ENCODE data around the gene GDI1.
A peak's percentile ranks its signal among the peaks of the same experiment; 100 is the strongest.

The GDI1 gene

GRCh38 chrX:154396973-154397887 is 39.7 kb upstream of the GDI1 start:
- Histone ChIP-seq H3K4me3 (ENCODE audit: low read length, poor library complexity, severe bottlenecking) (peak overlapping the region; percentile 93), H4K20me1 (ENCODE audit: insufficient read depth, low read length, poor library complexity, severe bottlenecking) (peaks cover 25% of the 10 kb centered on the region), H3K9me3 (ENCODE audit: insufficient read depth, low read depth, low read length) (no peaks in the 10 kb centered on the region), H3K36me3 (ENCODE audit: insufficient read depth, low read length) (peaks cover 21% of the 10 kb centered on the region; the same call in 1 of the 2 replicates), H3K4me2 (ENCODE audit: low read depth, low read length, poor library complexity, severe bottlenecking) (peak overlapping the region; percentile 78), H3K4me1 (ENCODE audit: insufficient read depth, low read length, poor library complexity, severe bottlenecking) (peaks cover 13% of the 10 kb centered on the region), H3K27me3 (ENCODE audit: insufficient read depth, low read length, poor library complexity, severe bottlenecking) (peaks cover 8% of the 10 kb centered on the region), H3K9me2 (replicated peaks; ENCODE audit: low read depth, low read length) (no peaks in the 10 kb centered on the region), H3K9ac (ENCODE audit: low read depth, low read length, poor library complexity, severe bottlenecking) (peak overlapping the region; percentile 100), H2AFZ (ENCODE audit: low read length) (peak overlapping the region; percentile 80; the same call in 1 of the 2 replicates), H3K79me2 (ENCODE audit: insufficient read depth, low read length) (peaks cover 35% of the 10 kb centered on the region), H3F3A (ENCODE audit: low read depth) (no peaks in the 10 kb centered on the region; the same call in 1 of the 2 replicates)
- no peak for TF ChIP-seq EZH2phosphoT487 (IDR thresholded peaks at IDR 0.05; ENCODE audit: borderline replicate concordance)
- TF ChIP-seq, protein P1, sequence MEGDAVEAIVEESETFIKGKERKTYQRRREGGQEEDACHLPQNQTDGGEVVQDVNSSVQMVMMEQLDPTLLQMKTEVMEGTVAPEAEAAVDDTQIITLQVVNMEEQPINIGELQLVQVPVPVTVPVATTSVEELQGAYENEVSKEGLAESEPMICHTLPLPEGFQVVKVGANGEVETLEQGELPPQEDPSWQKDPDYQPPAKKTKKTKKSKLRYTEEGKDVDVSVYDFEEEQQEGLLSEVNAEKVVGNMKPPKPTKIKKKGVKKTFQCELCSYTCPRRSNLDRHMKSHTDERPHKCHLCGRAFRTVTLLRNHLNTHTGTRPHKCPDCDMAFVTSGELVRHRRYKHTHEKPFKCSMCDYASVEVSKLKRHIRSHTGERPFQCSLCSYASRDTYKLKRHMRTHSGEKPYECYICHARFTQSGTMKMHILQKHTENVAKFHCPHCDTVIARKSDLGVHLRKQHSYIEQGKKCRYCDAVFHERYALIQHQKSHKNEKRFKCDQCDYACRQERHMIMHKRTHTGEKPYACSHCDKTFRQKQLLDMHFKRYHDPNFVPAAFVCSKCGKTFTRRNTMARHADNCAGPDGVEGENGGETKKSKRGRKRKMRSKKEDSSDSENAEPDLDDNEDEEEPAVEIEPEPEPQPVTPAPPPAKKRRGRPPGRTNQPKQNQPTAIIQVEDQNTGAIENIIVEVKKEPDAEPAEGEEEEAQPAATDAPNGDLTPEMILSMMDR (conservative IDR thresholded peaks at IDR 0.05; ENCODE audit: low read length) = no peak

DNA sequence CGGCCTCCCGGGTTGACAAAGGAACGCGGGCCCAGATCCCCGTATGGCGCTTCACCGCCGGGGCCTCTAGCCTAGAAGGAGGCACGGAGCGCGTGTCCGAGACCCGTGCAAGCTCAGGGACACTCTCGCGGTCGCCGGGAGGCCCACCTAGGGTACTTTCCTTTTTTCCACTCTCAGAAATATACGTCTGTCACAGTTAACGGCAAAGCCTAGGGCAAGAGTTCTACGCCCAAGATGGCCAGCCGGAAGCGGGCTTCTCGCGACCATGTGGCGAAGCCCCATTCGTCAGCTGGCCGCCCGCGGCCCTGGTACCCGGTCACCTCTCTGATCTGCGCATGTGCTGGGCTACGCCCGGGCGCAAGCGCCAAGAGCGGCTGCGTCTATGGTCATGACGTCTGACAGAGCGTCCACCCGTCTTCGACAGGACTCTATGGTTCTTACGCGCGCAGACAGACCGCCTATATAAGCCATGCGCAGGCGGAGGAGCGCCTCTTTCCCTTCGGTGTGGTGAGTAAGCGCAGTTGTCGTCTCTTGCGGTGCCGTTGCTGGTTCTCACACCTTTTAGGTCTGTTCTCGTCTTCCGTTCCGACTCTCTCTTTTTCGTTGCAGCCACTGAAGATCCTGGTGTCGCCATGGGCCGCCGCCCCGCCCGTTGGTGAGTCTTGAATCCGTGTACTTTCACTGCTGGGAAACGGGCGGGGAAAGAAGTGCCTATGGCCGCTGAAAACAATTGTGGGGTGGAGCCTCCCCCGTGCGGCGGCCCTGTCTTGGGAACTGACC is 38.9 kb upstream of the GDI1 start, which contains the start of gene RPL10:
TSS of gene RPL10 (plus strand) at position 490 of the 780 bp plus-strand sequence. CDS start at position 633, 143 bp downstream.
- Histone ChIP-seq H3K9me2 (replicated peaks; ENCODE audit: low read depth, low read length) (no peaks in the 10 kb centered on the region), H3K4me1 (ENCODE audit: insufficient read depth, low read length, poor library complexity, severe bottlenecking) (peaks cover 13% of the 10 kb centered on the region), H3K9ac (ENCODE audit: low read depth, low read length, poor library complexity, severe bottlenecking) (peak within 1 kb of the TSS; percentile 100), H3K9me3 (ENCODE audit: insufficient read depth, low read depth, low read length) (no peaks in the 10 kb centered on the region), H3K4me2 (ENCODE audit: low read depth, low read length, poor library complexity, severe bottlenecking) (peak within 1 kb of the TSS; percentile 86), H4K20me1 (ENCODE audit: insufficient read depth, low read length, poor library complexity, severe bottlenecking) (peaks cover 25% of the 10 kb centered on the region), H3K4me3 (ENCODE audit: low read length, poor library complexity, severe bottlenecking) (peak within 1 kb of the TSS; percentile 93), H3K36me3 (ENCODE audit: insufficient read depth, low read length) (peaks cover 21% of the 10 kb centered on the region; the same call in 1 of the 2 replicates), H3K79me2 (ENCODE audit: insufficient read depth, low read length) (peaks cover 35% of the 10 kb centered on the region), H3F3A (ENCODE audit: low read depth) (no peaks in the 10 kb centered on the region; the same call in 1 of the 2 replicates), H3K27me3 (ENCODE audit: insufficient read depth, low read length, poor library complexity, severe bottlenecking) (peaks cover 8% of the 10 kb centered on the region), H2AFZ (ENCODE audit: low read length) (peak within 1 kb of the TSS; percentile 80; the same call in 1 of the 2 replicates)
- TF ChIP-seq, protein P1 (conservative IDR thresholded peaks at IDR 0.05; ENCODE audit: low read length) = no peak
- no peak for TF ChIP-seq EZH2phosphoT487 (IDR thresholded peaks at IDR 0.05; ENCODE audit: borderline replicate concordance)

GRCh38 chrX:154398668-154399526 is 38.1 kb upstream of the GDI1 start:
- peaks cover 21% of the 10 kb centered on the region; the same call in 1 of the 2 replicates for H3K36me3 ChIP-seq (ENCODE audit: insufficient read depth, low read length)
- no peak overlapping the region for H2AFZ ChIP-seq (ENCODE audit: low read length)
- no peaks in the 10 kb centered on the region; the same call in 1 of the 2 replicates for H3F3A ChIP-seq (ENCODE audit: low read depth)

More at GRCh38 chrX:154398668-154399526, 38.1 kb upstream of the GDI1 start:
- H3K4me3 ChIP-seq (ENCODE audit: low read length, poor library complexity, severe bottlenecking) = peak overlapping the region; percentile 93
- peaks cover 8% of the 10 kb centered on the region for H3K27me3 ChIP-seq (ENCODE audit: insufficient read depth, low read length, poor library complexity, severe bottlenecking)
- H3K9ac ChIP-seq (ENCODE audit: low read depth, low read length, poor library complexity, severe bottlenecking) = peak overlapping the region; percentile 100
- no peaks in the 10 kb centered on the region for H3K9me3 ChIP-seq (ENCODE audit: insufficient read depth, low read depth, low read length)
- peaks cover 13% of the 10 kb centered on the region for H3K4me1 ChIP-seq (ENCODE audit: insufficient read depth, low read length, poor library complexity, severe bottlenecking)
- H3K4me2 ChIP-seq (ENCODE audit: low read depth, low read length, poor library complexity, severe bottlenecking) = peak overlapping the region; percentile 86
- H3K79me2 ChIP-seq (ENCODE audit: insufficient read depth, low read length) = peaks cover 35% of the 10 kb centered on the region
- no peak for TF ChIP-seq EZH2phosphoT487 (IDR thresholded peaks at IDR 0.05; ENCODE audit: borderline replicate concordance)
- TF ChIP-seq, protein P1 (conservative IDR thresholded peaks at IDR 0.05; ENCODE audit: low read length) = peak; percentile 64
- no peaks in the 10 kb centered on the region for H3K9me2 ChIP-seq (replicated peaks; ENCODE audit: low read depth, low read length)
- peaks cover 25% of the 10 kb centered on the region for H4K20me1 ChIP-seq (ENCODE audit: insufficient read depth, low read length, poor library complexity, severe bottlenecking)
